NCI-H2081 treated with DMSO at 0.1 percent for 48 hours (cell line): ENCODE measurements around the gene JPH3.
"Not testable (repeated sequence)": the region's sequence is repeated elsewhere in the genome, so short reads cannot be mapped to it uniquely, and the experiment has no call there.

Source experiments
- DNase-seq: peaks from one replicate; lab custom pipeline; 2025; lab: John Stamatoyannopoulos, UW

JPH3 gene

DNA sequence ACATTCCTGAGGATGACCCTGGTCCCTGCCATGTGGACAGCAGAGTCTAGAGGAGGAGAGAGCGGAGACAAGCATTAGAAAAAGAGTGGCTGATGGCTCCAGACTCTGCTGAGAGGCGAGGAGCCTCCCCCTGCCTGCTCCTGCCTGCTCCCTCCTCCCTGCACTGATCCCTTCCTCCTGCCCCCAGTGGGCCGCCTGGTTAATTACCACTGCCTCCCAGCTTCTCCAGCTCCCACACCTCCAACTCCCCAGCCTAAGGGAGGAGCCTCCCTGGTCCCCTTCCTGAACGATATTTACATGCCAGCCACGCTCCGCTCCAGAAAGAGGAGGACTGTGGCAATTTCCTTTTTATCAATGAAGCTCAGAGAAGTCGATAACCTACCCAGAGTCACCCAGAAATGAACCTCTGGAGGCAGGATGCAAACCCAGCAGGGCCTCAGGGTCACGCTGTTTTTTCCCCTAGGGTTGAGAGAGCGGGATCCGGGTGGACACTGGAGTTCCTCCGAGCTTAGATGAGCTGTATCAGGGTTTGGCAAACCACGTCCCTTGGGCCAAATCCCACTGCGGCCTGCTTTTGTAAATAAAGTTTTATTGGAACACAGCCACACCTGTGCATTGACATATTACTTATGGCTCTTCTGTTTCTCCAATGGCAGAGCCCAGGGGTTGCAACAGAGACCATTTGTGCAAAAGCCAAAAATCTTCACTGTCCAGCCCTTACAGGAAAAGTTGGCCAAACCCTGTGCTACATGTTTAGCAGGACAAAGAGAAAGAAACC is 27.1 kb upstream of the JPH3 start:
- DNase-seq: no peak

DNA sequence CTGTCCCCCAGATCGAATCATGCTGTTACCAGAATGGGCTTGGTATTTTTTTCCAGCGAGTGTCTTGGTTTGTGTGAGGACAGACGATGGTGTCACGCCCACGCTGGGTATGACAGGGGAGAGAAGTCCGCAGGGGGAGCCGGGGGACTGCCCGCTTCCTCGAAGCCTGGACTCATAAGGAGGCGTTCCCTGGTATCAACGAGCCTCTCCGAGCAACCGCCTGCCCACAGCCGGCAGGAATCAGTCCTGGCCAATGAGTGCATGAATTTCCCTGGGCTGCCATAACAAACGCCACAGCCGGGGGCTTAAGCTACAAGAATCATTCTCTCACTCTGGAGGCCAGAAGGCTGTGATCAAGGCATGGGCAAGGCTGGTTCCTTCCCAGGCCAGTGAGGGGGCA is 26.1 kb upstream of the JPH3 start:
- no peak for DNase-seq

DNA sequence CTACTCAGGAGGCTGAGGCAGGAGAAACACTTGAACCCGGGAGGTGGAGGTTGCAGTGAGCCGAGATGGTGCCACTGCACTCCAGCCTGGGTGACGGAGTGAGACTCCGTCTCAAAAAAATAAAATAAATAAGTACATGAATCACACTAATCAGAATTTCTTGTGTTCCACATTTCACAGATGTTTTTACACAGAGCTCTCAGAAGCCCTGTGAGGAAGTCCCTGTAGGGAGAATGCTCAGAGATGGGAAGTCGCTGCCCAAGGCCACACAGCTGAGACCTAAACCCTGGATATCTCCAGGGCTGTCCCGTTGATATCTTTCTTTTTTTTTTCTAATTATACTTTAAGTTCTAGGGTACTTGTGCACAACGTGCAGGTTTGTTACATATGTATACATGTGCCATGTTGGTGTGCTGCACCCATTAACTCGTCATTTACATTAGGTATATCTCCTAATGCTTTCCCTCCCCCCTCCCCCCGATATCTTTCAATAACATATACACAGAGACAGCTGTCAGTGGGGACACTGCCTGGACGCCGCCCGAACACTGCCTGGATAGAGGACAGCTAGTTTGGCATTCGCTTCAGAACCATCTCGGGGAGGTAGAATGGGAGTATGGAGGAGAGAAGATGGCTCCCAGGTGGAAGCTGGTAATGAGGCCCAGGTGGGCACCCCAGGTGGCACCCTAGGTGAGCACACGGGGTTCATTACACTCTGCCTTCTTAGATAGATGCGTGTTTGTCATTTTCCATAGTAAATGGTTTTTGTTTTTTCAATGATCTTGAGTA is 24.0 kb upstream of the JPH3 start:
- DNase-seq: not testable (repeated sequence)

DNA sequence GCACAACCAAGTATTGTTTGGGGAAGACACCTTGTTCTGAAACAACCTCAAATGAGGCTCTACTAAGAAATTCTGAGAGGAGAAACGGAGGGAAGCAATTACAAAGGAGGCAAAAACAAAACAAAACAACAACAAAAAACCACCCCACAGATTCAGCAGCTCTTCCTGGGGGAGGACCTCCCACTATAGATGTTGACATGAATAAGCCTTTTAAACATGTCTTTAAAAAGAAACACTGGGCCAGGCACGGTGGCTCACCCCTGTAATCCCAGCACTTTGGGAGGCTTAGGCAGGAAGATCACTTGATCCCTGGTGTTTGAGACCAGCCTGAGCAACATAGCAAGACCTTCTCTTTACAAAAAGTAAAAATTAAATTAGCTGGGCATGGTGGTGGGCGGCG is 22.6 kb upstream of the JPH3 start:
- no peak for DNase-seq

DNA sequence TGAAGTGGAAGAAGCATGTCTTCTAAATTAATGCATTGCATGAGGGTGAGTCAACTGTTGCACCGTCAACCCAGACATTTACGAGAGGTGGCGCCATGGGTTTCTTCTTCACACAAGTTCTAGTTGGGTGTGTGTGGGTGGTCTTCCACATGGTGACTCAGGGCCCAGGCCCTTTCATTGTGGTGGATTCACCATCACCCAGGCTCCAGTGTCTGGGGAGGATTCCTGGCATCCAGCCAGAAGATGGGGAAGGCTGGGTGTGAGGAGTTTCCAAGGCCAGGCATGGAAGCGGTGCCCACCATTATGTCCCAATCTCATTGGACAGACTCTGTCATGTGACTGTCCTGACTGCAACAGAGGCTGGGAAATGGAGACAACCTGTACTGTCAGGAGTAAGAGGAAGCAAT is 21.4 kb upstream of the JPH3 start:
- no peak for DNase-seq

DNA sequence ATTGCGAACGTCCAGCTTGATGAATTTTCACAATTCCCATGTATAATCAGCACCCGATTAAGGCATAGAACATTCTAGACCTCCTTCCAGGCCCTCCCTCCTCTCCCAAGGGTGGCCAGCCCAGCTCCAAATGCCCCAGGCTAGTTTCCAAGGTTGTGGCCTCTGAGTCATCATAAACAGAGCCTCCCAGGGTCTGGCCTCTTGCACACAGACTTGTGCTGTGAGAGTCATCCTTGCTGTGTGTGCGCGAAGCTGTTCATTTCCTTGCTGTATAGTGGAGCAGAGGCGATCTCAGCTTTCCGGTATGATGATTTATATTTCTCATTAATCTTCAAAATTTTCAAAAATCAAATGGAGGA is 20.5 kb upstream of the JPH3 start:
- DNase-seq: no peak

DNA sequence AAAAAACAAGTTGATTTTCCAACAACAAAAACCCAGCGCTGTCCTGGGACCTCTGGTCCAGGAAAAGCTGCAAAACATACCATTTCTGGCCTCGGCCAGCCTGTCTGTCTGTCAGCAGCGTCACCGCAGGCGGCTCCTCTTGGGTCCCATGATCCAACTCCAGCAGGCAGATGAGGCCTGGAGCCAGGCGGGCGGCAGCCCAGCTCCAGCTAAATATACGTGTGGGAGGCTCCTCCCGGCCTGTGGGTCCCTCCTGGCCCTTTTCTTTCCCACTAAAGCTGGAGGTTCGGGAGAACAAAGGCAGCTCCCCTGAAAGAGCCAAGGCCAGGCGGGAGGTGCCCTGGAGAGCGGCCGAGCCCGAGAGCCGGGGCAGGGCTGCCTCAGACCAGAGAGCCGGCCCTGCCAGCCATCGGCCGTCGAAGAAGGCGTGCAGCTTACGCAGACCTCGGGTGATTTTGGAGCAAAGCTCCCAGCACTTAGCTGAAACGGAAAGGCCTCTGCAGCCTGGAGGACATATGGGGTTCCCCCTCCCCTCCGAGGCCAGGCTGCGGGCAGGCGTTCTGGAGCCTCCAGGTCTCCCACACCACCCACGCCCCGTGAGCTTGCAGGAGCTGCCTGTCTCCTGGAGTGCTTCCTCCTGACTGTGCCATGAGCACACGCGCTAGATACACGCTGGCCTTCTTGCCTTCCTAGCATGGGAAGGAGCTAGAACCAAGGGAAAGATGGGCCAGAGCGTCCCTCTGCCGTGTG is 19.9 kb upstream of the JPH3 start:
- DNase-seq: no peak

DNA sequence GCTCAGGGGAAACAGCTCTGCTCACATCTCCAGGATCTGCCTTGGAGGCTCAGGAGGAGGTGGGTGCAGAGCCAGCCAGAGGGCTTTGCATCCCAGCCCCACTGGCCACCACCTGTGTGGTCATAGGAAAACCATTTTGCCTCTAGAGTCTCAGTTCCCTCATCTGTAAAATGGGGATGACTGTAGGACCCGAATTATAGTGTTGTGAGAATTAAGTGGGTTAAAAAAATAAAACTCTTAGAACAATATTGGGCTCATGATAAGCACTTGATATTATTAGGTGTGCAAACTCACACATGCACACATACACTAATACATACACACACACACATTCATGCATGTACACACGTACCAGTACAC is 19.4 kb upstream of the JPH3 start:
- DNase-seq: no peak

DNA sequence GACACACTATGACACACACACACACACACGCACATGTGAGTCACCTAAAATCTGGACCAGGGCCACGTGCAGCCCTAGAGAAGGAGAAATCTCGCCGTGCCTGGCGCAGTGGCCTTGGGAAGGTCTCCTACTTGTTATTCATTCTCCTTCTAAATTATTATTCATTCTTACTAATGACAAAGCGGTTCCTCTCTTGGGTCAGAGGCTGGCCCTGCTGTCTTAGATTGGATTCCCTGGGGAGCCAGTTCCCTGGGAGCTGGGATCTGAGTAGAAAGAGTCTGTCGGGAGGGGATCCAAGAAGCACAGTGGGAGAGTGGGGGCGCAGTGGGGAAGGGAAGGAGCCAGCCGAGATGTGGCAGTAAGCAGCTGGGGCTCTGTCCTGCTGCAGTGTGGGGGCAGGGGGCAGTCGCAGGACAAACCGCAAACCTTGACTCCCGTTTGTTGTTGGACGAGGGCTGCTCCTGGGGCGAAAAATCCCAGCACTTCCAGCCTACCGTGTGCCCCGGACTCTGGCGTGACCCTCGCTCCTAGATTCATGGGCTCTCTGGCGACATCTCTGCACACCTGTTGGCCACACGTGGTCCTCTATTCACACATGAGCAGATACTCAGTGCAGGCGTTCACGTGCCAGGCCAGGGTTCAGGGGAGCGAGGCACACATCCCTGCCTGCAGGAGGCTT is 18.7 kb upstream of the JPH3 start:
- no peak for DNase-seq

DNA sequence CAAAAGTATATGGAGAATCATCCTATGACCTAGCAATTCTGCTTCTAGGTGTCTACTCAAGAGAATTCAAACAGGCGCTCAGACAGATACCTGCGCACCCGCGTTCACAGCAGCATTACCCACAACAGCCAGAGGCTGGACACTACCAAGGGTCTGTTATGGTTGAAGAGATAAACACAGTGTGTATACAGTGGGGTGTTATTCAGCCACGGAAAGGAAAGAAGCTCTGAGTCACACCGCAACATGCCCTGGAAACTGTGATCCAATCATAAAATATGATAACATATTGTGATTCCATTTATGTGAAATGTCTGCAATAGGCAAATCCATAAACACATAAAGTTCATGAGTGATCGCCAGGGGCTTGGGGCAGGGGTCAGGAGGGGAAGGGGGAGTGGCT is 18.0 kb upstream of the JPH3 start:
- no peak for DNase-seq

DNA sequence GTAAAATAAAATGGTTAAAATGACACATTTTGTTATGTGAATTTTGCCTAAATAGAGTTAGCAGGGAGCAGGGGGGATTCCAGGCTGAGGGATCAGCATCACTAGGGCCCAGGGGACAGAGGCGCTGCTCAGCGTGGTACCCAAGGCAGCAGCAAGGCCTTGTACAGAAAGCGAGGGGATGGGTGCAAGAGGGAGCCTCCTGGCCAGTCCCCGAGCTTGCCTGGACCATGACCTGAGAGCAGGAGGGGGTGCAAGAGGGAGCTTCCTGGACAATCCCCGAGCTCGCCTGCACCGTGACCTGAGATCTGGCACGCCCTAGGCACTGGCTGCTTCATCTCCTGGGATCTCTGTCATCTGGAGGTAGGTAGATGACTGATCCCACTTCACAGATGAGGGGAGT is 17.3 kb upstream of the JPH3 start:
- DNase-seq: no peak

DNA sequence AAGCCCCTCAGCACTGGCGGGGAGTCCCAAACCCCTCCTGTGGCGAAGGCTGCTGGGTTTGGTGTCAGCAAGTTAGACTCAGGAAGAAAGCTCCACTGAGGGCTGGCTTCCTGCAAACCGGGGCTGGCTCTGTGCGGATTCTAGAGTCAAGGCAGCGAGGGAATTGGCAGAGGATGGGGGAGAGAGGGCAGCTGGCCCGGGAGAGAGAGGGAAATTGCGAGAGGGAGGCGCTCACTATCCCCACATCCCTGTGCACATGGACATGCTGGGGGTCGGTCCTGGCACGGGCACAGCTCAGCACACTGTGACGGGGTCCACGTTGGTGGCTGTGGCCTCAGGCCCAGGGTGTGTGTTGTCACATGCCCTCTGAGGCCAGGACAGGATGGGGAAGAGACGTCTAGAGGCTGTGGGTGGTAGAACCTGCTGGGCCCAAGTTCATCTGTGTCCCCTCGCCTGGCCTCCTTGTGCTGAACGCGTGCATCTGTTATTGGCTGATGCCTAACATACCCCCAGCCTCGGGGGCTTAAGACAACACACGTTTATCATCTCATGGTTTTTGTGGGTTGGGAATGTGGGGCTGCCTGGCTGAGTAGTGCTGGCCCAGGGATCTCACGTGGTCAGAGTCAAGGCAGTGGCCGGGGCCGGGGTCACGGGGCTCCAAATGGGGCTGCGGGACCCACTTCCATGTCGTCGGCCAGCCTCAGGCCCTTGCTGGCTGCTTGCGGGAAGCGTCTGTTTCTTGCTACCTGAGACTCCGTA is 16.7 kb upstream of the JPH3 start:
- DNase-seq: no peak

DNA sequence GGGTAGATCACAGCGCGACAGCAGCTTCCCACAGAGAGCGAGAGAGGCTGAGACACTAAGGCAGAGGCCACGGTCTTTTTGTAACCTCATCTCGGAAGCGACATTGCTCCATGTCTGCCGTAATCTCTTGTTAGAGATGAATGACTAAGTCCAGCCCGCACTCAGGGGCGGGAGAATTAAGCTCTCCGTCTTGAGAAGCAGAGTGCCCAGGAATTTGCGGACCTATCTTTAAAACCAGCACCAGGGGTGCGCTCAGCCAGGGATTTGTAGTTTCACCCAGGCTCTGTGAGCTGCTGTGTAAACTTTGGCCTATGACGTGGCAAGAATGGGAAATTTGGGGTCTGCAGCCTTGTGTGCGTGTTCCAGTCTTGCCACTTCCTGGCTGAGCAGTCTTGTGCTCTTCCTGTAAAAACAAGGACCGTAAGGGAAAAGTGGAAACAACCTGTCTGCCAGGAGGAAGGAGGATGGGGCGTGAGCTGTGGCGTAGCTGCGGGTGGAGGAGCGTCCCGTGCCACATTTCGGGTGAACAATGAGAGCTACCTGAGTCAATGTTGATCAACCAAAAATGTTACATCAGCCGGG is 16.0 kb upstream of the JPH3 start:
- no peak for DNase-seq

DNA sequence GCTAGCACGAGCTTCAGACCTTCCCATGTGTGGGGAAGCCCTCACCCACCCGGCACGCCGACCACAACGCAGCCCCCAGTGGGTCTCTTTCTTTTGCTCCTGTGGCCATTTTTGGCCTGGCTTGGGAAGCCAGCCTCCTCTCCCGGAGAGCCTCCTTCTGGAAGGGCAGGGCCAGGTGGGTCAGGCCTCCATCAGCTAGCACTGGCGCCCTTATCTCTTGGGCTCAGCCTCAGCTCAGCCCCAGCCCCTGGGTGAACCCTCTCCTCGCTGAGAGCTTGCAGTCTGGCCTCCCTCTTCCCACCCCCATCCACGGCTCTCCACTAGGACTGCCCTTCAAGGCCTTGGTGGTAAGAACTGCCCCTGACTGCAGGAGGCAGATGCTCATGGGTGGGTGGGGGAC is 14.7 kb upstream of the JPH3 start:
- no peak for DNase-seq

DNA sequence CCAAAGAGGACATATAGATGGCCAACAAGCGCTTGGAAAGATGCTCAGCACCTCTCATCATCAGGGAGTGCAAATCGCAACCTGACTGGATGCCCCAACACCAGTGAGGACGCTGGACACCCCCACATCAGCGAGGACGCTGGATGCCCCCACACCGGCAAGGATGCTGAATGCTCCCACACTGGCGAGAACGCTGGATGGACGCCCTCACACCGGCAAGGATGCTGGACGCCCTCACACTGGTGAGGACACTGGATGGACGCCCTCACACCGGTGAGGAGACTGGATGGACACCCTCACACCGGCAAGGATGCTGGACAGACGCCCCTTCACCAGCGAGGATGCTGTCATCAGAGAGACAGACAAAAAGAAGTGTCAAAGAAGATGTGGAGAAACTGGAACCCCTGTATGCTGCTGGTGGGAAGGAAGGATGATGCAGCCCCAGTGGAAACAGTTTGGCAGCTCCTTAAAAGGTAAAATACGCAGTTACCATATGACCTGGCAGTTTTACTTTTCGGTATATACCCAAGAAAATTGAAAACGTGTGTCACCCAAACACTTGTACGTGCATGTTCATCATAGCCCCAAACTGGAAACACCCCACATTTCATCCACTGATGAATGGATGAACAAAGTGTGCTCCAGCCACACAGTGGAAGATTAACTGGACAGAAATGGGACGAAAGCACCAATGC is 10.1 kb upstream of the JPH3 start:
- DNase-seq: no peak

DNA sequence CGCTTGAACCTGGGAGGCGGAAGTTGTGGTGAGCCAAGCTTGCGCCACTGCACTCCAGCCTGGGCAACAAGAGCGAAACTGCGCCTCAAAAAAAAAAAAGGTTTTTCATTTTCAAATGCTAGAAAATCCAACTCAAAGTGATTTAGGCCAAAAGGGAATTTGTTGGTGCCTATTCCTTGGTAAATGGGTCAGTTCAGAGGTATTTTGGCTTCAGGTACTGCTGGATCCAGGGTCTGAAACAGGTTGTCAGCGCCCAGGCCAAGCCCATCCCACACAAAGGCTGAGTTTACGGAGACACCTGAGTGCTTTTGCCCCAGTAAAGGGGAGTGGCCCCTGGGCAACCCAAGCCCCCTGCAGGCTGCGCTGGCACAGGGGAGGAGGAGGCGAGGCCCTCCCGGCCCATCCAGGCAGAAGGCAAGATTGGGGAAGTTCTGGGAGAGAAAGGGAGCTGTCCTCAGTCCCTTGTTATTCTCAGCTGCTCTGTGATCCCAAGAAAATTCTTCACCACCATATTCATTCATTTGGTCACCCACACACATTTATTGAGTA is 8.5 kb upstream of the JPH3 start:
- no peak for DNase-seq

DNA sequence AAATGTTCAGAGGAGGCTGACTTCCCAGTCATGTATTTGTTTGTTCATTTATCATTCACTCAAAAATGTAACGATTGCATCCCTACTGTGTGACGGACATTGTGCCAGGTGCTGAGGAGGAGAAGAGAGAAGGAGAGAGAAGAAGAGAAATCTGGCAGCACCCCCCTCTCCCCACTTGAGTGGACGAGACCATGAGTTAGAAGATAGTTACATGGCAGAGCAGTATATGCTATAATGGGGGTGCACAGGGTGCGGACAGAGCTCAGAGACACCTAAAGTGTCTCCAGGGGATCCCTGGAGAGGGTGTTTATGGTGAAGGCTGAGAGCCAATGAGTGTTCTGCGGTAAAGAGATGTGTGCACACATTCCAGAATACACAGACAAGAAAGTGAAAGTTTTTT is 6.6 kb upstream of the JPH3 start:
- DNase-seq: no peak

DNA sequence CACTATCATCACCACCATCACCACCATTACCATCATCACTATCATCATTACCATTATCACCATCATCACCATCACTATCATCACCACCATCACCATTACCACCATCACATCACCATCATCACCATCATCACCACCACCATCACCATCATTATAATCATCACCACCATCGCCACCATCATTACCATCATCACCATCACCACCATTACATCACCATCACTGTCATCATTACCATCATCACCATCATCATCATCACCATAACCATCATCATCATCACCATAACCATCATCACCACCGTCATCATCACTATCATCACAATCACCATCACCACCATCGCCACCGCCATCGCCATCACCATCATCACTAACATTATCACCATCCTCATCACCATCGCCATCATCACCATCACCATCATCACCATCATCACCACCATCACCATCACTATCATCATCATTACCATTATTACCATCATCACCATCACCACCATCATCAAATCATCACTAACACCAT is 4.9 kb upstream of the JPH3 start:
- no peak for DNase-seq

DNA sequence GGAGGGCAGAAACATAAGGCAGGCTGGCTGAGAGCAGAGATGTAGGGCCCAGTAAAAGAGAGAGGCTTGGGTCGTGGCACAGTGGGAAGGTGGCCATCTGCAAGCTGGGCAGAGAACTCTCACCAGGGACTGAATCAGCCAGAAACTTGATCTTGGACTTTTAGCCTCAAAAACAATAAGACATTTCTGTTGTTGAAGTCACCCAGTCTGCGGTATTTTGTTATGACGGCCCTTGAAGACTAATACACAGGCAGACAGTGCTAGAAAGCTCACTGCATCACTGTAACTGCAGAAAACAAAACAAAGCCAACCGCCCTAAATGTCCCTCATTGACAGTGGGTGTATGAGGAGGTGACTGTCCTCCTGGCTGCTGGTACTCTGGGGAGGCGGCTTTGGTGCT is 3.9 kb upstream of the JPH3 start:
- DNase-seq: no peak

DNA sequence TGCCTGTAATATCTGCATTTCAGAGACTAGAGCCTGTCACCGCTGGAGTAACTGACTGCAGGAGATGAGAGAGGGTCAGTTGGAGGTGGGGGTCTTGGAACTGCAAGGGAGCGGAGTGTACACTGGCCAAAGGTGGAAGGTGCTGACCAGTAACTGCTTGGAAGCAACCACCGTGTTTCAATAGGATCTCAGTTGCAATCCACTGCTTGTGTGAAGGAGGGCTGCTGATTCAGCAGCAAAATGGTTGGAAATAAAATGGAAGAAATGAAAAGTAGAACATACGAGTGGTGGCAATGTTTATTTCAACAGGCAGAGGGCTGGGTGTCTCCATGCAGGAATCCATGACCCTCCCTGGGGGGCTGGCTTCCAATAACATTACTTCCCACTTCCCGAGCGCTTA is 2.1 kb upstream of the JPH3 start:
- no peak for DNase-seq
